ENCODE data around the gene LRRC27.
"Not testable (repeated sequence)": the region's sequence is repeated elsewhere in the genome, so short reads cannot be mapped to it uniquely, and the experiment has no call there.

The LRRC27 gene

DNA sequence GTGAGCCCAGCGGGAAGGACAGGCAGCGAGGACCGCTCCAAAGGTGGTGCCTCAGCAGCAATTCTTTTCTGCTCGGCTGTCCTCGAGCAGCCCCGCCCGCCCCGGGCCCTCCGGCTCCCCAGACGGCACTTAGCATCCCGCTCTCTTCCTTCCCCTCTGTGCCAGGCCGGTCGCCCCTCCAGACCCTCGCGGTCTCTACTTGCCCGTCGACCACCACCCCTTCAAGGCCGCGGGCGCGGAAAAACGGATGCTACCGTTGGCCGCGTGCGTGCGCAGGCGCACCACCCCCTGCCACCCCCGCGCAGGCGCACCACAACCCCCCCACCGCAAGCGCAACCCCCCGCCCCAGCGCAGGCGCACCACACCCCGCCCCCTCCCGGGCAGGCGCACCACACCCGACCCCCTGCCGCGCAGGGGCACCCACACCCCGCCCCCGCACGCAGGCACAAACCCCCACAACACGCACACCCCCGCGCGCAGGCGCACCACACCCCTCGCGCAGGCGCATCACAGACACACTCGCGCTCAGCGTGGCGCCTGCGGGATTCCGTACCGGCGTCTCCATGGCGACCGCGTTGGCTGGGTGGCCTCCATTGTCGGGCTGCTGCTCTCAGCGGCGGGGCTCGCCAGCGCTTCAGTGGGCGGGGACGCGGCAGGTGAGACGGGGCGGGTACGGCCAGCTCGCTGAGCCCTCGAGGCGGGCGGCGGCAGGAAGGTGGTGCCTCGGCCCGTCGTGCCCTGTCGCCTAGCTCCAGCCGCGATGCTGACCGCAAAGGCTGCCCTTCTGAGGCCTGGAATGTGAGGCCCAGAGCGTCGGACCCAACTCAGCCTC, at the start of gene LRRC27:
Gene LRRC27 (plus strand): TSS at position 593 of the 832 bp plus-strand sequence. CDS start 1,332 bp downstream, outside the sequence.
- DNase-seq (ENCODE audit: low read depth): peak; percentile 99

DNA sequence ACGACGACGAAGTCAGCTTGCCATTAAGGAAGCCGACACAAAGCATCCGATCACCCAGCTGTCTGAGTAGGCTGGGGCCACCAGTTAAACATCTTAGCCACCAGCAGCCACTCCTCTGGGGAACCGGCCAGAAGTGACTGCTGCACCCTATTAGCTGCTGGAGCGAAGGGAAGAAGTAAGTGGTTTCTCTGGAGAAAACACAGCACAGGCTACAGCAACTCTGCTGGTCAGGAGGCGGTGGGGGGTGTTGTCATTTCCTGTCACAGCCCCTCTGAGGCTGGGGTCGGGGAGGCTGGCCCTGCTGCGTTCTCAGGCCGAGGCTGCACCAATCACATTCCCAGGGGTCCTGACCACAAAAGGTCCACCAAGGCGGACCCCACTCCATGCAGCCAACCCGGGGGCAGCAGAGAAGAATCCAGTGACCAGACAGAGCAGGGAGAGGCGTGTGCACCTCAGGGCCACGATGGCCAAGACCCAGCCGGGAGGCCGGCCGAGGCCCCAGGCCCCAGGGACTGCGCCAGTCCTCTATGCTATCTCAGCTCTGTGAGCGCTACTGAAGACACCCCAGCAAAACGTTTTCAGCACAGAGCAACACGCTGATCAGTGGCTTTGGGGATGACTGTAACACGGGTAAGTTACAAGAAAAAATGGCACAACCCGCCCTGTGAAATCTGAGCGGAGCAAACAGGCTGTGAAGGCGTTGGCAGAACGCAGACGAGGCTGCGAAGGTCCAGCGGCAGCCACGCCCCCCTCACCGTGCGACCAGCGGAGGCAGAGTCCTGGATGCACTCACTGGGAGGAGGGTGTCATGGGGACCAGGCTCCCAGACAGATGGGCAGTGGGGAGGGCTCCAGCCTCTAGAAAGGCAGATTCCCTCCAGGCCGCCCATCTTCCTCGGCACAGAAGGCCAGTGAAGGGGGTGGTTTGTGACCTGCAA, 49.1 kb upstream of the LRRC27 start:
- no peak for DNase-seq (ENCODE audit: low read depth)

DNA sequence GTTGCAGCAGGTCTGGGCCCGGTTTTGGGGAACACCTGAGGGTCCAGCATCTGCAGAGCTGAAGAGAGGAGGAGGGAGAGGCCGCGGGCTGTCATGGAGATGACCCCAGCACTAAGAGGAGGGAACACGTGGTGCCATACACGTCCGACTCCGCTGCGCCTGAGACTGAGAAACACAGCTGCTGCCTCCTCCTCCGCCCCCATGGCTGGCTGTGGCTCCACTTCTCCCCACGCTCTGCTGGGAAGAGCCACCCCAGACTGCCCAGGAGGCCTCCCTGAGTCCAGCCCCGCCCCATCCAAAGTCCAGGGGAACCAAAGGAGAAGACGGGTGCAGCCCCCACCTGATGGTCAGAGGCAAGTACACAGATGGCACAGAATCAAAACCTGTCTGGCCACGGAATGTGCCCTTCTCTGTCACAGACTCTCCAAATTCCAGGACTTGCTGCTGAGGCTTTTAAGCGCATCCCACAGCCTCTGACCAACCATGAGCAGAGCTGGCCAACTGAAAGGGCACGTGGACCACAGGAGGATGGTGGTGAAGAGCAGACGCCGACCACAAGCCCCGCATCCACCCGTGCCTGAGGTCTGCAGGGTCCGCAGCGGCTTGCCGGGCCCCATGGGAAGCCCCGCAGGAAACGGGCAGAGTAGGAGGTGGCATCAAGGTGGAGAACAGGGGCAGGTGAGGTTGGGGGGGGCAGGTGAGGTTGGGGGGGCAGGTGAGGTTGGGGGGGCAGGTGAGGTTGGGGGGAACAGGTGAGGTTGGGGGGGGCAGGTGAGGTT, 48.2 kb upstream of the LRRC27 start:
- DNase-seq (ENCODE audit: low read depth): no peak

DNA sequence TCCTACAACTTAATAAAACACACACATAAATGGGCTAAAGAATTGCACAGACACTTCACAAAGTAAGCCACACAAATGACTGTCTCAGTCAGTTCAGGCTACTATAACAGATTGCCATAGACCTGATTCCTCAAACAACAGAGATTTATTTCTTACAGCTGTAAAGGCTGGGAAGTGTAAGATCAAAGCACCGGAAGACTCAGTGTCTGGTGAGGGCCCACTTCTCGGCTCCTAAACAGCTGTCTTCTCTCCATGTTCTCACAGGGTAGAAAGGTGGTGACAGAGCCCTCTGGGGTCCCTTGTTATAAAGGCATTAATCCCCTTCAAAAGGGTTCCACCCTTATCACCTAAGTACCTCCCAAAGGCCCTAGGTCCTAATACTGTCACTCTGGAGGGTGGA, 42.6 kb upstream of the LRRC27 start:
- no peak for DNase-seq (ENCODE audit: low read depth)

DNA sequence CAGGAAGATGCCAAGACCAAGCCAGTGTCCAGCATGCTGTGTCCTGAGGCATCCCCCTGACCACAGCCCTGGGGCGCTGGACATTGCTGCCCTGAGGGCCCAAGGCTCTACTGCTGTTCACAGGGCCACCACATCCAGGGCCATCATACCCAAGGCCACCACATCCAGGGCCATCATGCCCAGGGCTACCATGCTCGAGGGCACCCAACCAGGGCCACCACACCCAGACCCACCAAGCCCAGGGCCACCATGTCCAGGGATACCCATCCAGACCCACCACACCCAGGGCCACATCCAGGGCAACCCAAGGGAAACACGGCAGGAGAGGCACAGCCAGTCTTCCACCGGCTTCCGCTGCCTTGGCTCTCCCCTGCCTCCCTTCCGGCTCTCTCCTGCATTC, 41.4 kb upstream of the LRRC27 start:
- no peak for DNase-seq (ENCODE audit: low read depth)

DNA sequence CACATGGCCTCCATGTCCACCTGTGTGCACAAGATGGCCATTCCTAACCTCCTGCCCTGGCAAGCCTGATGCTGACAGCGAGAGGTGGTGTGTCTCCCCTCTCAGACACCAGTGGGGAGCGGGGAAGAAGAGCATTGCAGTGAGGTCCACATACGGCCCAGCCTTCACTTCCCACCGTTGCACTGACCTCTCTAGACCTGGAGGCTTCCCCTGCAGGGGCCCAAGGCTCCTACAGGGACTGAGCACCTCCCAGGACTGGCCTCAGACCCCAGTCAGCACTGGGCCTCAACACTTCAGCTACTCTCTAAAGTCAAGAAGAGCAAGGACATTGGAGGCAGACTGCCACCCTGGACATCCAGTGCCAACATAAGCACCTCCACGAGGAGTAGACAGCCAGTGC, 40.2 kb upstream of the LRRC27 start:
- no peak for DNase-seq (ENCODE audit: low read depth)

DNA sequence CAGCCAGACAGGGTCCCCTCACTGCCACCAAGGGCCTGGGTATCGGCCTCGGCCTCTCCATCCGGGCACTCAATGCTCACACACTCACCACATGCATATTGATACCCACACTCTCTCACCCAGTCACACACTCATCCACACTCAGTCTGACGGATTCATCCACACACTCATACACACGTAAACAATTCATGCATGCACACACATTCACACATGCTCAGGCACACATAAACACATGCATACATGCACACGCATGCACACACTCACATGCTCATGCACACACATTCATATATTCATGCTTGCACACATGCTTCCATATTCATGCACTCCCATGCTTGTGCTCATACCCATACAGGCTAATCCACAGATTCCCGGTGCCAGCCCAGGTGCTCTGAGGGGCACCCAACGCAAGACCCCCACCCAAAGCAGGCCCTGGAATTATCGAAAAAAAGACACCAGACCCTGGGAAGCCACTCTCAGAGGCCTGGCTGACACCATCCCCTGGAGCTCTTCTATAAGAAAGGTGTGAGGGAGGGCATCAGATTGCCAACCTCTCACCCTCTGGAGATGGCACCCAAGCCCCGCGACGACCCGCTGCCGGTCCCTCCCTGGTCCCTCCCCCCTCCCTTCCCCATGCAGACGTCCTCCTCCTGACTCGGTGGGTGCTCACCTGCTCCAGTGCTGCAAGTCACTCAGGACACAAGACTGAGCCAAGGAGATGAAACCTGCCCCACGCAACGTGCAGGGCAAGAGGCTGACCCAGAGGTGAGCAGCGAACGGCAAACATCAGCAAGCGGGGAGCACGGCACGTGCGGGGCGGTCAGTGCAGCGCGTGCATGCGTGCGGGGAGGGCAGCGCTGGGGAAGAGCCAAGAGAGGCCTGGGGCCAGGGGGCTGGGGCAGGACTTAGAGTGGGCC, 39.4 kb upstream of the LRRC27 start:
- no peak for DNase-seq (ENCODE audit: low read depth)

DNA sequence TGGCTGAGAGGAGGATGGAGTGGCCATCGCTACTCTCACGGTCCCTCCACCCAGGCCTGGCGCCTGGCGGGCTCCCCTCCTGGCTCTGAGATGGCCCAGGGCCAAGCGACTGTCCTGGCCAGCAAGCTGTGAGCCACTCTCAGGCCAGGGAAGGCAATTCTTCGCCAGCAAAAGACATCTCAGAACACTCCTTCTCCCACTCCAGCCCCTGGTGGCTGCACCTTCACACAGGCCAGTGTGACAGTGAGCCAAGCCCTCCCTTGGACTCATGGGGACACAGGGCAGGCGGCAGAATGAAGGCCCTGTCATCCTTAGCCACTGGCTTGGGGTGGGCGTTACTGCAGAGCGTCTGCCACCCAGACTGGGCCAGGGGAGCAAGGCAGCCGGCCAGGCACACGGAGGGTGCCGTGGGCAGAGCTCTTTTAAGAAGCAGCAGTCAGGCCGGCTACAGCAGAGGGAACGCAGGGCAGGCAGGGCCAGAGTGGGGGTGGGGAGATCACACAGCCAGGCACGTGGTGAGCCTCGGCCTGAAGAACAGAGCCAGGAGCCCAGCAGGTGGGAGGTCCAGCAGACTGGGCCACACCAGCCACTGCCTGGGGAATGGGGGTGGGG, 38.7 kb upstream of the LRRC27 start:
- no peak for DNase-seq (ENCODE audit: low read depth)

DNA sequence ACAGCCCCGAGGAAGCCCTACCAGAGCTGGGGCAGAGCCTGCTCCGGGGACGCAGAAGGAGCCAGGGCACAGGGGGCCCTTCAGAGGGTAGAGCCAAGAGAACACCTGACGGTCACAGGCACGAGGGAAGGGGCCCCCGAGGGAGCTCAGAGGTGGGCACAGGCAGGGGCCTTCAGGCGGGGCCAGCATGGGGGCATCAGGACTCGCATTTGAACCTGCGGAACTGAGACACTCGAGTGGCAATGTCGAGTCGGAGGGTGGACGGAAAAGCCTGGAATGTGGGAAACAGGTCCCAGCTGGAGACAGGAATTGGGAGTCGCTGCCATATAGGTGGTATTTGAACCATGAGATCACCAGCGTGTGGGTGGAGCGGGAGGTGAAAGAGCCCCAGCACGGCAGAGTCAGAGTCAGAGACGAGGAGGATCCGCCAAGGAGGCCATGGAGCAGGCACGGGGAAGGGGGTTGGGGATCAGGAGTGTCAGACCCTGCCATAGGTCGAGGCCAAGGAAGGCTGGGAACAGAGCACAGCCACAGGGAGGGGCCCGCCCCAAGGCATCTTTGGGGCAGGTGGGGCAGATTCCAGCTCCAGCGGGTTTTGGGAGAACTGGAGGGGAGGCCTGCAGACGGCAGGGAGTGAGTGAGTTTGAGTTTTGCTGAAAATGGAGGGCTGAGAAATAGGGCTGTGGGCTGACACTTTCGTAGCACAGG, 38.0 kb upstream of the LRRC27 start:
- no peak for DNase-seq (ENCODE audit: low read depth)

DNA sequence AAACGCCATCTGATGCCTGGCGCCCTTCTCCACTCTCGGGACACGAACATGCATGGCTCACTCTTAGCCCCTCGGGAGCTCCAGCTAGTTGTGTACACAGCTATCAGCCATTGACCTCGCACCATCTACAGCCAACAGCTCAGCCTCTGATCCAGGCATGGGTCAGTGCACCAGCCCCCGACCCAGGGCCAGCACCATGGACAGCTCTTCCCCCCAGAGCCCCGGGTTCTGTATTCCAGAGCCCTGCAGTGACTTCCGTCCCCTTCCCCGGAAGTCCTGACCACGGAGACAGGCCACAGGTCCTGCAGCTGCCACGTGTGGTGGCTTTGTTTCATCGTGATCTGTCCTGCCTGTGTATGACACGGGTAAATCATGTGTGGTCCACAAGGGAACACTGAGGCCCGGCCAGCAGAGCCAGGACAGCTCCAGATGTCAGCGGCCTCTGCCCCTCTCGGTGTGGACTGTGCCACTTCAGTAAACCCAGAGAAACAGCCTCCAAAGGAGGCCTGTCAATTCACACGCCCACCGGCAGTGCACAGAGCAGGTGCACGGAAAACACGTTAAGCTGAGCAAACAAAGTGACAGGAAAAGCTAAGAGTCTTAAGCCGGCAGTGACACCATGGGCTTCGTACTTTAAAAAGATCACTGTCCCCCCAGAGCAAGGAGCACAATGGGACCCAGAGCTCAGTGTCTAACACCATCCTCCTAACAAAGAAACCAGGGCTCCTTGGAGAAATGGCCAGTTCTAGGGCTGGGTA, 37.3 kb upstream of the LRRC27 start:
- no peak for DNase-seq (ENCODE audit: low read depth)

DNA sequence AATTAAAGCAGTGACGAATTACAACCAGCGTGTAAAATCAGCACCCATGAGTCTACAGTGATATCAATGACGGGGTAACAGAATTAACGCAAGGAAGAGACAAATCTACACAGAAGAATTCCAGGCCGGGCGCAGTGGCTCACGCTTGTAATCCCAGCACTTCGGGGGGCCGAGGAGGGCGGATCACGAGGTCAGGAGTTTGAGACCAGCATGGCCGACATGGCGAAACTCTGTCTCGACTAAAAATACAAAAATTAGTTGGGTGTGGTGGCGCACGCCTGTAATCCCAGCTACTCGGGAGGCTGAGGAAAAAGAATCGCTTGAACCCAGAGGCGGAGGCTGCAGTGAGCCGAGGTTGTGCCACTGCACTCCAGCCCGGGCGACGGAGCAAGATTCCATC, 36.5 kb upstream of the LRRC27 start:
- DNase-seq (ENCODE audit: low read depth): not testable (repeated sequence)

DNA sequence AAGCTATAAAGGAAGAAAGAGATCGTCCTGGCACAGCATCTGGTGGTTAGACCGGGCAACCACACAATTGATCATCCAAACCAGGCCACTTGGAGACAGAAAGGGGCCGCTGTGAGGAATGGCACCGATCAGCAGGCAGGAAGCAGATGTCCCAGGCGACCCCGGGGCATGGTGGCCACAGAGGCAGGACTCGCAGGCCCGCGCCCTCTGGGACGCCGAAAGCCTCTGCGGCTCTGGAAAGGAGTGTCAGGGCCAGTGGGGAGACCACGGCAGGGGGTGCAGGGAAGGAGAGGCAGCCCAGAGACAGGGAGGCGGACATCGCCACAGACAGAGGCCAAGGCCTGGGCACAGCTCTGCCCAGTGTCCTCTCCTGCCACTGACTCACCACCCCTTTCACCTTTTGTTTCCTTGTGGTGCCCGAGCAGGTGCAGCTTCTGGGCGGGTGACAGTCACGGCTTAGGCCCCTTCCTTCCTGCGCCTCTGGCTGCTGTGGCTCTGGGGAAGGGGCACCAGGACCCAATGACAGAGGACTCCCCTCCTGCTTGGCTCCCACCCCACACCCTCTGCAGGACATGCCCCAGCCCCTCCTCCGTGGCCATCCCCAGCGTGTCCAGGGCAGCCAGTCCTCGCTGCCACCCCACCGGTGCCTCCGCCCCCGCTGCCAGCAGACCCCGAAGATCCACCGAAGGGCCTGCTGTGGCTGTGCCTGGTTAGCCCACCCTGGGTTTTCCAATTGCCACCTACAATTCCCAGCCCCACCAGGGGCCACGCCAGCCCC, 35.1 kb upstream of the LRRC27 start:
- DNase-seq (ENCODE audit: low read depth): no peak

DNA sequence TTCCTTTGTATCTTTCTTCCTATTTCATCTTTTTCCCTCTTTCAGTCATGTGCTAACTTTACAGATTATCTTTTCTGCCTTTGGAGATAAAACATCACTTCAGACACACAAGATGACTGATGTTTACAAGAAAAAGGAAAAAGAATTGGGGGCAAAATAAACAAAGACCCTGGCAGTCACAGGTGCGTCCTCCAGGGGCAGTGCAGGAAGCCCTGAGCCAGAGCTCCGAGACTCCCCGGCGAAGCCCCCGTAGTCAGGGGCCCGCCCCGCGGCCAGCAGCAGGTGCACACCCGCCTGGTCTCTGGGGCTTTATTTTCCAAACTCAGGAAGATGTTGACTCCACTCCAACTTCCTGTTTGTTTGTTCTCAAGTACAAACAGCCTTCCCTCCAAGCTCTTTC, 34.5 kb upstream of the LRRC27 start:
- DNase-seq (ENCODE audit: low read depth): no peak

DNA sequence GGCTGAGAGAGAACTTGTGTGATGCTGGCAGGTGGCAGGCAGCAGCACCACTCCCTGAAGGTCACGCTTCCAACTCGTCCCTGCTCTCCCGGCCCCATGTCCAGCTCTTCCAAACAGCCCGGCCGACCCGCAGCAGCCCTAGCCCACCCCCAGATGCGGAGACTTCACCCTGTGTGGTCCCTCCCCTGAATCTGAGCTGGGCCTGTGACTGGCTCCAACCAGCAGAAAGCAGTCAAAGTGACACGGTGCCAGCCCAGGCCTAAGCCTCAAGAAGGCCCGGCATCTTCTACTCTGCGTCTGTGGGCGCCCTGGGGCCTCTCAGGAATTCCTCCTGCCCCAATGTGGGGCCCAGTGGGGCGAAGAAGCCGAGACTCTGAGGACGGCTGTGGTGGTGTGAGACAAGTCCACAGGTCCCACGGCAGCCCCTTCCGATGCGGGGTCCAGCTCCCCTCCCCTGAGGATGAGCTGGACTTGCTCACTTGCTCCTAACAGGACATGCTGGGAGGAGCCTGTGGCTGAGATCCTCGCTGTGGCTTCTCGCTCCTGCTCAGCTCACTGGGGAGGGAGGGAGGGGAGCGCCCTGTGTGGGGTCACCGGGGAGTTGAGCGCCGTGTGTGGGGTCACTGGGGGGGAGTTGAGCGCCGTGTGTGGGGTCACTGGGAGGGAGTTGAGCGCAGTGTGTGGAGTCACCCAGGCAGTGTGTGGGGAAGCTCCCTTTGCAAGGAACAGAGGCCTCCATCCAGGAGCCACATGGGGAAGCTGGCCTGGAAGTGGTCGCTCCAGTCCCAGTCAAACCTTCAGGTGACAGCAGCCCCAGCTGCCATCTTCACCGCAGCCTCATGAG, 33.7 kb upstream of the LRRC27 start:
- DNase-seq (ENCODE audit: low read depth): no peak

DNA sequence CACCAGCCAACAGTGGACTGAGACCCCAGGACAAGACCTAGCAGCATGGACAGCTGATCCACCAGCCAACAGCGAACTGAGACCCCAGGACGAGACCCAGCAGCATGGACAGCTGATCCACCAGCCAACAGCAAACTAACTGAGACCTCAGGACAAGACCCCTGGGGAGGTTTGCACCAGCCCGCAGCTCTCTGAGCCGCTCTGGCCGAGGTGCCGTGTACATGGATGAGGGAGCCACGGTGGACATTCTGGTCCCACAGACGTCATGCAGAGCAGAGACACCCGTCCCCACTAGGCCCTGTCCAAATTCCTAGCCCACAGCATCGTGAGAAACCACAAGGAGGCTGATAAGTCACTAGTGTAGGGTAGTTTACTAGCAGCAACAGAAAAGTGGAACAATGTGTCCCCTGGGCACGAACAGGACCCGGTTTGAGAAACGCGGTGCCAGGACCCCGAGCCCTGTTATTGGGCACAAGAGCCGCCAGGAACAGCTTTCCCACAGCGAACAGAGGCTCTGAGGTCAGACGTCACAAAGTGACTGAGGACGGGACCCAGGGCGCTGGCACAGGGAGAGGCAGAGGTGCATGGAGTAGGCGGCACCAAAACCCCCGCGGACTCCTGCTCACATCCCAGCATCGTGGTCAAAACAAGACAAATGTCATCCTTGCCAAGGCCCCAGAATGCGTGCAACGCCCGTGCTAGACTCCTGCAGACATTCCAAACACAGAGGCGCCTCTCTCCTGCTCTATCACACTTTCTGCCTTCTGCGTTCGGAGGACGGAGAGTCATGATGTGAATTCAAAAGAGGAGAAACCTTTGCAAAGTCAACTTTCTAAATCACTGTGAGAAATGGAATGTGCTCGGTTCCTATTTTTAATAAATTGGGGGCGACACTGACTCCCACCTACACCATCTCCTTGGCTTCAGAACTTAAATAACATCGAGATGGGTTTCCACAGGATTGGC, 32.3 kb upstream of the LRRC27 start:
- DNase-seq (ENCODE audit: low read depth): no peak

DNA sequence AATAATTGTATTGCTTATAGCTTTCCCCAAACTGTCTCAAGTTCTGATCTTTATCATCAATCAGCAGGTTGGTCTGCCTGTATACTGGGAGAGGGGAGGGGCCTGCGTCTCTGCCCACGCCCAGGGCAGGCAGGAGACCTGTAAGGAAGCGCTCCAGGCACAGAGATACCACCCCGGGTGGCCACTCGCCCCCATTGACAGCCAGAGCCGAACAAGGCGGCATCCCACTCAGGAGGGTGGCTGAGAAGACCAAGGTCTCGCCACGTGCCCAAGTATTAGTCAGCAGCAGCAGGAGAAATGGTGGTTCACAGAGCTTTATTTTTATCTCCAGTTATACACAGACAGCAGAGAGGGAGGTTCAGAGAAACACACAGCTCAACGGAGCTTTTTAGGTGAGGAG, 31.4 kb upstream of the LRRC27 start:
- no peak for DNase-seq (ENCODE audit: low read depth)

All from stimulated activated CD8-positive, alpha-beta memory T cell treated with anti-CD3 and anti-CD28 coated beads, Interleukin-7, amount 100 ng/mL, for 24 hours (primary cell).